Measurements from ENCODE around the gene FEZ2. TPM values are rescaled to one million over a fixed set of nuclear protein-coding genes. Genes with fewer than 3 reads are reported as not detected.
"Not testable (repeated sequence)": the region's sequence is repeated elsewhere in the genome, so short reads cannot be mapped to it uniquely, and the experiment has no call there.

The FEZ2 gene
- total and polyA plus RNA-seq, 7 donors: 61.5 to 291 (median 179) TPM

- H3K4me3 ChIP-seq: no peak overlapping the region
- H3K9me3 ChIP-seq: no peaks in the 10 kb centered on the region
- H3K36me3 ChIP-seq (ENCODE audit: insufficient read depth in 1 of 2, low read depth in 1 of 2): no peaks in the 10 kb centered on the region
- DNase-seq (no peak), ATAC-seq (no peak)
- intact Hi-C loops (cut with DNase I): loop anchor here in 1 of 2 donors (5.0 kb wide), 1 partner anchor 35 kb away; no protein-coding TSS in a partner anchor
- no peaks in the 10 kb centered on the region for H3K27me3 ChIP-seq (ENCODE audit: insufficient read depth in 3 of 3, low read length in 2 of 3)
- H3K27ac ChIP-seq: no peak overlapping the region
- peaks cover 5% of the 10 kb centered on the region for H3K4me1 ChIP-seq
- 62 to 93% (median 81%) methylated on average over 3 of the region's 3 CpGs for WGBS, 3 donors
- no peak for TF ChIP-seq CTCF (IDR thresholded peaks at IDR 0.05)
These were observed 9.0 kb upstream of the FEZ2 start for GRCh38 chr2:36606925-36607324.

- intact Hi-C loops (cut with DNase I): loop anchor here in 1 of 2 donors (5.0 kb wide), 1 partner anchor 37 kb away; no protein-coding TSS in a partner anchor
- no peak overlapping the region for H3K4me3 ChIP-seq
- H3K9me3 ChIP-seq: no peaks in the 10 kb centered on the region
- H3K4me1 ChIP-seq: peaks cover 5% of the 10 kb centered on the region
- H3K36me3 ChIP-seq (ENCODE audit: insufficient read depth in 1 of 2, low read depth in 1 of 2): no peaks in the 10 kb centered on the region
- no peak for DNase-seq
- no peak overlapping the region for H3K27ac ChIP-seq
- H3K27me3 ChIP-seq (ENCODE audit: insufficient read depth in 3 of 3, low read length in 2 of 3): no peaks in the 10 kb centered on the region
- ATAC-seq: no peak
- no peak for TF ChIP-seq CTCF (IDR thresholded peaks at IDR 0.05)
These were observed 7.3 kb upstream of the FEZ2 start for GRCh38 chr2:36605273-36605672.

- ATAC-seq; H3K9me3 ChIP-seq; H3K27me3 ChIP-seq (ENCODE audit: insufficient read depth in 3 of 3, low read length in 2 of 3); DNase-seq; H3K27ac ChIP-seq; H3K36me3 ChIP-seq (ENCODE audit: insufficient read depth in 1 of 2, low read depth in 1 of 2); H3K4me1 ChIP-seq; intact Hi-C loops (cut with DNase I); H3K4me3 ChIP-seq: not testable (repeated sequence)
- WGBS, 3 donors: 96 to 99% (median 97%) methylated on average over 4 to 5 of the region's 5 CpGs
These were observed 5.7 kb upstream of the FEZ2 start for GRCh38 chr2:36603629-36604028.

GRCh38 chr2:36597003-36597531 is 901 bp downstream of the FEZ2 start:
- Histone ChIP-seq H3K27ac (peak overlapping the region; percentile 97), H3K4me3 (peak overlapping the region; percentile 99), H3K4me1 (peaks cover 28% of the 10 kb centered on the region), H3K9me3 (no peaks in the 10 kb centered on the region), H3K36me3 (ENCODE audit: insufficient read depth in 1 of 2, low read depth in 1 of 2) (peaks cover 0 to 3% of the 10 kb centered on the region in 2 donors), H3K27me3 (ENCODE audit: insufficient read depth in 3 of 3, low read length in 2 of 3) (no peaks in the 10 kb centered on the region)
- no peak for DNase-seq
- ATAC-seq: peak in 2 of 4 donors; percentile 52 to 65
- 23 to 28% (median 26%) methylated on average over 19 of the region's 19 CpGs for WGBS, 3 donors
- intact Hi-C loops (cut with DNase I): loop anchor here (2.0 to 10.0 kb wide), 4 partner anchors 54 to 242 kb away; partner anchors contain the start of gene CRIM1 (in 1 of the 2)
- TF ChIP-seq CTCF (IDR thresholded peaks at IDR 0.05): no peak

GRCh38 chr2:36596397-36596796 is 1.6 kb downstream of the FEZ2 start:
- no peak for TF ChIP-seq CTCF (IDR thresholded peaks at IDR 0.05)
- intact Hi-C loops (cut with DNase I): loop anchor here (2.0 to 10.0 kb wide), 4 partner anchors 54 to 242 kb away; partner anchors contain the start of gene CRIM1 (in 1 of the 2)
- ATAC-seq (no peak), DNase-seq (no peak)
- Histone ChIP-seq H3K27me3 (ENCODE audit: insufficient read depth in 3 of 3, low read length in 2 of 3) (no peaks in the 10 kb centered on the region), H3K4me1 (peaks cover 28% of the 10 kb centered on the region), H3K9me3 (no peaks in the 10 kb centered on the region), H3K4me3 (peak overlapping the region; percentile 99), H3K27ac (peak overlapping the region; percentile 97), H3K36me3 (ENCODE audit: insufficient read depth in 1 of 2, low read depth in 1 of 2) (peaks cover 0 to 3% of the 10 kb centered on the region in 2 donors)
- WGBS, 3 donors: 87 to 97% (median 88%) methylated on average over 12 of the region's 12 CpGs
